RCC 7860 (cell line): Measurements from ENCODE around the gene ZFHX3.
A peak's percentile ranks its signal among the peaks of the same experiment; 100 is the strongest.

Experiments used
- DNase-seq: peaks from one replicate; pipeline ENCODE4 v3.0.0-alpha.2; 2015; ENCODE audit warnings: low spot score
- FAIRE-seq: peaks from 2 replicates; lab custom pipeline; 2012; peaks lifted over from hg19 to GRCh38; lab: Jason Lieb, UNC

ZFHX3 gene

DNA sequence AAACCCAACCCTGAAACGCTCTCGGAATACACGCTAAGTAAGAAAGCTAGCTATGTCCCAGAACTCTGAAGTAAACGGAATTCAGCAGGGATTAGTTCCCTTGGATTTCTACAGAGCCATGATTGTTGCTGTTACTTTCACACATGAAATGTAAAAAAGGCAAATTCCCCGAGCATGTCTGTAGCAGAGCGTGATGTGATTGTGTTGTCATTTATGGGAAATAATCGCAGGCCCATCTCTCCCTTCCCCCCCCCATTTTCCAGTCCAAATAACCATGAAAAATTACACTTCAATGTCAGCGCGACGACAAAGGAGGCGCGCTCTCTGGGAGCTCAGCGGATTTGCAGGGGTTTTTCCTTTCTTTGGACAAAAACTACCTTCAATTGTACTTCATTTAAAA is 209.0 kb downstream of the ZFHX3 start:
- DNase-seq = no peak
- no peak for FAIRE-seq

GRCh38 chr16:72838586-72838910 is 209.4 kb downstream of the ZFHX3 start:
- FAIRE-seq (no peak), DNase-seq (no peak)

- DNase-seq (no peak), FAIRE-seq (no peak)
These were observed 209.9 kb downstream of the ZFHX3 start for GRCh38 chr16:72837846-72838585.

GRCh38 chr16:72836985-72837384 is 210.9 kb downstream of the ZFHX3 start:
- FAIRE-seq (no peak), DNase-seq (no peak)

DNA sequence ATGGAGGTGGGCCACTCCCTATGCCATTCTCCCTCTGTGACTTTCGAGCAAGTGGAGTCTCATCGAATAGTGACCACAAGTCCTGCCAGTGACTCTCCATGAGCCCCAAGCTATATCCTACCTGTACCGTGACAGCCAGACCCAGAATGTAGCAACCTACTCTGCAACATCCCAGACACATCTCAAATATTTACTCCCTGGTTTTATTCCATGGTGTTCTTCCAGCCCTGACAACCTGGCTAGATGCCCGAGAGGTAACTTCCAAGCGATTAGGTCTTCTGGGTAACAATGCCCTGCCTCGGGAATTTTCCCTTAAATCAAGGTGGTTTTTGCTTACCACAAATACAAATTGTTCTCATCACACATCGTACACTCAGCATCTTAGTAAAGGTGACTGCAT is 211.7 kb downstream of the ZFHX3 start:
- no peak for FAIRE-seq

DNA sequence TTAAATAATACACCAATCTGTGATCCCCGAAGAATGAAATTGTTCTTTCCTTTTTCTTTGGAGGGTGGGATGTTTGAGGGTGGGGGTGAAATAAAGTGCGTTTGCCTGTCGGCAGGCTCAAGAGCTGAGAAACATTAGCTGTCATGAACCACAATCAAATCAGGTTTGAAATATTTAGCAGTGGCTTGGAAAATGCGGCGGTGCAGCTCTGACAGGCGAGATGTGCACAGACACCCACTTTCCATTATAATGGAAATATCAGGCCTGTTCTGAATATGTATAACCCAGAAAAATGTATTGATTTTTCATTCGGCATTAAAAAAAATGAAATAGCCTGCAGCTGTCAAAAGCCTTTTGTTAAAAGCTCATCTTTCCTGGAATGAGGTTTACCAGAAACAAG is 212.8 kb downstream of the ZFHX3 start:
- DNase-seq = no peak
- FAIRE-seq = no peak

More for the DNA sequence above, 211.7 kb downstream of the ZFHX3 start:
- DNase-seq = no peak

GRCh38 chr16:72834499-72834898 is 213.4 kb downstream of the ZFHX3 start:
- FAIRE-seq (no peak), DNase-seq (no peak)

DNA sequence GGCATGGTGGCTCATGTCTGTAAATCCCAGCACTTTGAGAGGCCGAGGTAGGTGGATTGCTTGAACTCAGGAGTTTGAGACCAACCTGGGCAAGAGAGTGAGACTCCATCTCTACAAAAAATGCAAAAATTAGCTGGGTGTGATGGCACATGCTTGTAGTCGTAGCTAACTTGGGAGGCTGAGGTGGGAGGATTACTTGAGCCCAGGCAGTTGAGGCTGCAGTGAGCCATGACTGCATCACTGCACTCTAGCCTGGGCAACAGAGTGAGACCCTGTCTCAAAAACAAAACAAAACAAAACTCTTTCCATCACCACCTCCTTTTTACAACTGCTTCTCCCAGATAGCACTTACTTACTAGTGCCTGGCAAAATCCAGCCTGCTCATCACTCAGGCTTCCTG is 214.0 kb downstream of the ZFHX3 start:
- FAIRE-seq (no peak), DNase-seq (no peak)

DNA sequence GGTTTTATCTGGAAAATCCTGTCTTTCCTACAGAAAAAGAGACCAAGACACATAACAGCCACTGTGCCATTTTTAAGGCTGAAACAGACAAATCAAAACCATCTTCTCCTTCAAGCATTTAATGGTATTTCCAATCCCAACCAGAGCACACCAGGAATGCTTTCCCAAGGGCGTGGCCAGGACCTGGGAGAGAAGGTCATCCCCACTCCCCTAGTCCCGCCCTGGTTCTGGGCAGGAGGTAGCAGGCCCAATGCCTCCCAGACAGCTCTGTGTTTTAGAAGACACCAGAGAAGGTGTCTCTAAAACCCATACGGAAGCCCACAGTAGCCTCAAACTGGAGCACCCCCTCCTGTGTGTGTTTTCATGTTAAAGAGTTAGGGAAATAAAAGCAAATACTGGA is 214.4 kb downstream of the ZFHX3 start:
- FAIRE-seq = no peak
- DNase-seq = no peak

- FAIRE-seq = no peak
- DNase-seq = peak; percentile 39
These were observed 215.2 kb downstream of the ZFHX3 start for GRCh38 chr16:72832621-72833248.

DNA sequence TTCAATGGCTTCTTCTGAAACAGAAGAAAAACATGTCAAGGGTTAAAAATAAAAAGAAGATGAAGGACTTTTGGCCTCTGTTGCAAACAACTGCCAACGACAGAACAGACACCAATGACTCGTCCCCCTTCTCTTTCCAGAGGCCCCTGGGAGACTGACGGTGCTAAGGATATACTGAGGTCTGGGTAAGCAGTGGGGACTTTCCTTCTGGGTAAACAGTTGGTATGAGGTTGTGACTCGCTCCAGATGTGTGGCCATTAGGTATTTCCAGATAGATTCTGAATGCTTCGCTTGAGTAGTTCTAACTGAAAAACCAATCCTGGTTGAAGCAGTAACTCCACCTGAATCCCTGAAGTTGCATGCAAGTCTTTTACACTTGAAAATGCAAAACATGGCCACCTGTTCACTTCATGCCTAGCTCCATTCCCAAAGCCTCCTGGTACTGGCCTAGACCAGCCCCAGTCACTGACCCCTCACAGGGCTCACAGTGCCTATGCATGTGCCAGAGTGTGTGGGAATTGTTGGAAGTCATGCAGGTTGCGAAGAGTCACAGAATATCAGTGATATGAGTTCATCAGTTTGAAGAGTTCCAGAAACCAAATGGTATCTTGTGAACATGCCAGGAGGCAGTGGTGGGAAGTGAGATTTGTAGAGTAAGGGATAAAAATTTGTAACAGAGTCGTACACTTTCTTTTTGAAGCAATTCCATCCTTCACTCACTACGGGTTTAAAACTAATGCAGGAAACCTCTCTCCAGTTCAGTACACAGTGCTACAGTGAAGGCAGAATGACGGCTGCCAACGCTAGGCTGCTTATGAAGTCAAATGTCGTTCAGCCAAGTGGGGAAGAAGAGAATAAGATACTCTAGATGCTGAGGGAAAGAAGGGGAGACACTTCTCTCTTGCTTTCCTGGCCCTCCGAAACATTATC is 217.8 kb downstream of the ZFHX3 start:
- peak; percentile 75 for FAIRE-seq
- peak; percentile 75 for DNase-seq

- DNase-seq (no peak), FAIRE-seq (no peak)
These were observed 220.1 kb downstream of the ZFHX3 start for GRCh38 chr16:72827866-72828265.

DNA sequence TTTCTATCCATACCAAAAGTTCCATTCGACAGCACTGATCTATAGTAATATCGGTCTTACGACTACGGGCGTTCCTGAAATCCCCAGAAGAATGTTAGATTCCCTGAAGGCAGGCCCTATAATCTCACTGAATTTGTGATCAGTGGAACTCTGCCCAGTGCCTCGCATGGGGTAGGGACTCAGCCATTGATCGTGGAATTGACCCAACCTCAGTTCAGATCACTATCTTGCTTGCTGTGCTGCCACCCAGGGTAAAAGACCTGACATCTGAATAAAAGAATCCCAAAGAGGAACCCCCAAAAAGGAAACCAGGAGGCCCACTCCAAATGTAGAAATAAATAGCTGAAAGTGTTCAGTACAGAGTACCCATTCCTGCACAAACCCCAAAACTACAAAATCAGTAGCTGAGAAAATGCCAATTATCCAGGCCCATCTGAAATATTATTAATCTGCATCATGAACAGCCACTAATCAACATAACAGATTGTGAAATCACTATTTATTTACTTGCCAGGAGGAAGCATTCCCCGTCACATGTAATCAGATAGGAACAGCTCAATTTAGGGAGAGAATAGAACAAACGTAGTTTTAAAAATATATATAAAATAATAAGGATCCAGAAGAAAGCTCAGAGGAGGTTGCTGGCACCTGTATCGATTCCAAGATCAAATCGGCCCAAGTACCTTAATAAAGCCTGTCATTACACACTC is 221.9 kb downstream of the ZFHX3 start:
- no peak for FAIRE-seq

DNA sequence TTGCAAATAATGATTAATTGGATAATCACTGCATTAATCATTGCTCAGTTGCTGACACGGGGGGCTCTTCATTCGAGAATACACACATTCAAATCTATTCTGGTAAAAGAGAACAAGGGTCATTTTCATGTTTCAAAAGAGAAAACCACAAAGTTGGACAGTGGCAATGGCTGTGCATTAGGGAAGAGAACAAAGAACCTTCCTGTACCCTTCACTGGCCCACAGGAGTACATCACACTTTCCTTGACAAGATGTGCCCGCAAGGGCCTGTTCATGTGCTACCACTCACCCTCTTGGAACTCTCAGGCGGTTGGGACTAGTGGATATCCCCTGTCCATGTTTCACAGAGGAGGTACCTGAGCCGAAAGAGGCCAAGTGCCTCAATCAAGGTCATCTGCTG is 223.2 kb downstream of the ZFHX3 start:
- FAIRE-seq = no peak
- DNase-seq = no peak

More for the DNA sequence above, 221.9 kb downstream of the ZFHX3 start:
- no peak for DNase-seq

DNA sequence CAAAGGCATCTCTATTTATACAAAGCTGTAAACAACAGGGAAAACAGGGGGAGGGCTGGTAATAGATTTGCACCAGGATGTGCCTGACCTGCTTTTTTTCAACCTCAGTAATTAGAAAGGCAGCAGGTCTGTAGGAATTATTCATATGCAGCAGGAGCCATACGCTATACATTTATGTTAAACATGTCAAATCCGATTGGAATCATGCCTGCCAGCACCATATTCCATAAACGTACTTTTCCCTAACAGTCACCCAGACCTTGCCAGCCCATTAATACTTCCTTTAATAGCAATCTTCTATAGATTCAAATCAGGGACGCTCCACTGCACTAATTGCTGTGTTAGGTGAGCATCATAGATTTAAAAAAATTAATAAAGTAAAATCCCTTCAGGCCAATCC is 223.9 kb downstream of the ZFHX3 start:
- no peak for FAIRE-seq
- DNase-seq = no peak

GRCh38 chr16:72821185-72821950 is 226.6 kb downstream of the ZFHX3 start:
- FAIRE-seq (no peak), DNase-seq (no peak)

DNA sequence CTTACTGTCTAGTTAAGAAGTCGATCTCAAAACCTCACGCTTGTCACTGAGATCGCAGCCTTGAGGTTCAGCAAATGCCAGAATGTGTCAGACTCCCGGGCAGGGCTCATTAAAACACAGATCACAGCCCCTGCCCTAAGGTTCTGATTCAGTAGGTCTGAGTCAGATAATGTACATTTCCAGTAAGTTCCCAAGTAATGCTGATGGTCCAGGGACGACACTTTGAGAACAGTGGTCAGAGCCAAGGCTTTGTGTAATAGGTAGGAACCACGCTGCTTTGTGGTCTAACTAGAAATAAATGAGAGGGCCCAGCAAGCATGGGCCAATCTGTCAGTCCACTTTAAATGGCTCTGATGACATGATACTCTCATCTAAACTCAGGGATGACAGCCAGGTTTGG is 228.6 kb downstream of the ZFHX3 start:
- FAIRE-seq (peak; percentile 96), DNase-seq (peak; percentile 94)

DNA sequence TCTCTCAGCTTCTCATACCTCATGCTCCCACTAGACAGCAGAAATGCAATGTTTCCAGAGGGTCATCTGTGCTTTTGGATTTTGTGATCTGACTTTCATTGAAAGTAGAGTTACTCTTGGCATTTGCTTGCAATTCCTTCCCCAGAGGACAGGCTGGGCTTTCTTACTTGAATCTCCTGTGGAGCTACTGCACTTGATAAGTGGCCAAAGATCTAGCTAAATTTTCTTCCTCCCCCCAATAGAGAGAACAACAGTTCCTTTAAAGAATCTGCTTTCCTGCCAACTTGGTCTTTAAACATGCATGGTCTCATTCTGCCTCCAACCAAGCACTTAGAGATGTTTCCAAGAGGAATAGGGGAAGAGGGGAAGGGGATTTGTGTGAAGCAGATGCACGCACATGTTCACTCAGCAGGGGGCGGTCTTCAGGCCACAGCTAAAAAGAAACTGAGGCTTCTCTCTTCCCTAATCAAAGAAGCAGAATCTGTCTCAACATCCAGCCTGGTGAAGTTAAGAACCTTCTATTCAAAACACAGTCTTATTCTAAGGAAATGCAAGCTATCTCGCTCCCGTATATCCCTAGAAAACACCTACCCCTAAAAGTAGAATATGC is 229.6 kb downstream of the ZFHX3 start:
- FAIRE-seq (no peak), DNase-seq (no peak)

DNA sequence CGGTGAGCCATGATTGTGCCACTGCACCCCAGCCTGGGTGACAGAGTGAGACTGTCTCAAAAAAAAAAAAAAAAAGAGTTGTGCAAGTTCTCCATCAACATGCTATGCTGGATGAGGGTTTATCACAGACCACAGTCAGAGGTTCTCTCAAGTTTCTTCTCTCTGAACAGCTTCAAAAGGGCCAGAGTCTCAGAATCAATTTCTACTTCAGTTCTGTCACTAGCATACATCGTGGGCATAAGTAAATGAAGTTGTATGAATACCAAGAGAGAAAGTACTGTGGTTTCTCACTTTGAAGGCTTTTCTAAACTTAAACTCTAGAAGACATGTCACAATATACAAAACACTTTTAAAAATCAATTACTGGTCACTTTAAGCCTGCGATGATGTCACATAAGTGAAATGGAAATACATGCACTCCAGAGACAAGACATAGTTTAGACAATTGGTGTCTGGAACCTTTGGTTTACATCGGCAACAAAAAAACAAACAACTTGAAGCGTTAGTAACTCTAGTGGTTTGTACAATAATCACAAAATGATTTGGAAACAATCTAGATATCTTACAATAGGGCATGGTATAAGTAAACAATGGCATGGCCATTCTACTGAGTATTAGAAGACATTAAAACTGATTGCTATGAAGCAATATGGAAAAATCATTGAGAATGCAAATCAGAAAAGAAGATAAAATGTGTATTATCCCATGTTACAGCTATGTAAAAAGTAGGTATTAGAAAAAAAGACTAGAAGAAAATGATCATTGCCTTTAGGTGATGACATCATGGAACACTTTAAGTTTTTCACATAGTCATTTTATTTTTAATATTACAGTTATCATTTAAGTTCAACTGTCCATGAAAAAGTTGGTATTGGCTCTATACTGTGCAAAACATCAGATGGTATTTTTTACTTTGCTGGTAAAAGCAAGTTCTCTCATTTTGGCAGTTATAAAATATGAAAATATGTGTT is 232.3 kb downstream of the ZFHX3 start:
- no peak for FAIRE-seq
- no peak for DNase-seq
